GM19372 (cell line): ENCODE data around the gene SP4.

ENCODE experiments used
- ATAC-seq: cut with Tn5 transposase; IDR thresholded peaks from one replicate; pipeline ENCODE4 v1.9.1; 2021; ENCODE audit warnings: mild to moderate bottlenecking, low read depth, moderate library complexity; ENCODE audit not compliant: unreplicated experiment

The SP4 gene

GRCh38 chr7:21430575-21430954, 2.7 kb downstream of the SP4 start:
- no peak for ATAC-seq

- no peak for ATAC-seq
Observed at GRCh38 chr7:21443149-21443841, 15.4 kb downstream of the SP4 start.

DNA sequence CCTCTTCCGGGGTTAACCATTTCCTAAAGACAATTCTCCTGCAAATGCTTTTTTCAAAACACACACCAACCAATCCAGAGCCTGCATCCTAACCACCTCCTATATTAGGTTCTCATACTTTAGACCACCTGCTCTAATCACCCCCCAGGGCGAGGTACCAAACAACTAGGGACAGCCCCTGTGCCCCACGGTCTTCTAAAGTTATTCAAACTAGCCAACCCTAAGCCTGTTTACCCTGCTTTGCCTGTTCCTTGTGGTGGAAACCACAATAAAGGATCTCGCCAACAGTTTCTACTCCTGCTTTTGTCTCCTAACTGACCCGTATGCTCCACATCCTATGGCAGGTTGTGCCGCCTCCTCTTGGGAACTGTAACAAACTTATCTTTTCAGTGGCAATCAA, 21.1 kb downstream of the SP4 start:
- ATAC-seq: no peak

DNA sequence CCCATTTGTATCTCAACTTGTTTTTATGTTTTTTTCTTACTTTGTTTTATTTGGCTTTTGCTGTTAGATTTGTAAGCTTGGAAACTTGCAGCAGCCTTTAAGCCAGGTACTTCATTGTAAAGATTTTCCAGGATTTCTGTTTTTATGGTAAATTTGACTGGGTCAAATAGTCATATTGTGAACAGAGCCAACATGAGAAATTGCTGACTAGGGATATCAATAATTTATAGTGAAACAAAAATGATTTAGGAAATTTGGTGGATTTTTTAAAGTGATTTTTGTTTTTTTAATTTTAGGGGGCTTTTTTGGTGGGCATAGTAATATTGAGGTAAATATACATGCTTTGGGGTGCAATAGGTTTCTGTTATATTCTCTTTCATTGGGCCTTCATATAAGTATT, 22.2 kb downstream of the SP4 start:
- ATAC-seq: no peak

- no peak for ATAC-seq
Observed at GRCh38 chr7:21450941-21451340, 23.1 kb downstream of the SP4 start.

- no peak for ATAC-seq
Observed at GRCh38 chr7:21454182-21454581, 26.3 kb downstream of the SP4 start.

DNA sequence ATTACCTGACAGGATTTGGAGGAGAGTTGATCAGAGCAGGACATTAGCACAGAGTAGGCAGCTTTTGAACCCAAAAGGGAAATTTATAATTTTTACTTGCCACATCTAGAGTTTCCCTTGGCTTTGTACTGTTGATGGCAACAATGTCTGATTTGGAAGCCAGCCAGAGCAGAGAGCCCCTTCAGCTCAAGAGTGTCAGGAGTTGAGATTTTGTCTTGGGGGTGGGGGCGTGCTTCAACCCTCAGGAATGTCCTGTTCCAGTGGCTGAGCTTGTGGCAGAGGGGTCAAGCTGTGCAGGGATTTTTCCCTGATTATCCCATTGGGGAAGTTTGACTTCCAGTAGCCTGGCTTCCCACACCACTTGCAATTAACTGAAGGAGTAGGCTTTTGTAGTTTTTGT, 27.0 kb downstream of the SP4 start:
- ATAC-seq: no peak

- no peak for ATAC-seq
Observed at GRCh38 chr7:21461282-21461681, 33.4 kb downstream of the SP4 start.

GRCh38 chr7:21462081-21462480, 34.2 kb downstream of the SP4 start:
- ATAC-seq: no peak

- ATAC-seq: no peak
Observed at GRCh38 chr7:21463524-21463923, 35.6 kb downstream of the SP4 start.

GRCh38 chr7:21468969-21469368, 41.1 kb downstream of the SP4 start:
- ATAC-seq: no peak

DNA sequence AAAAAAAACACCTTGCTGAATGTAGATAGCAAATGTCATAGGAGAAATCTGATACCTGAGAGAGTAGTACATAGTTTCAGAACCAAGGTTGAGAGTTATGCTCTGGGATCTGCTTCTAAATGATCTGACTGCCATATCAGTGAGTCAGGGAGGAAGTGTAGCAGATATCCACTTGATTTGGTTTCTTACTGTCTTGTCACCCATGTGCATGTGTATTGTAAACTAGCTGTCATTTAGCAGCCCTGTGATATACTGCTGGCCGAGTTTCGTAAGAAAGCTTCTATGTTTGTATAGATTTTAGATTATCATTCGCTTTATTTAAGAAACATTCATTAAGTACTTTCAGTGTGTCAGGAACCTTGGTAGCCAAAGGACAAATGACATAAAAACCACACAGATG, 42.0 kb downstream of the SP4 start:
- ATAC-seq: no peak

- ATAC-seq: no peak
Observed at GRCh38 chr7:21472029-21472428, 44.1 kb downstream of the SP4 start.

DNA sequence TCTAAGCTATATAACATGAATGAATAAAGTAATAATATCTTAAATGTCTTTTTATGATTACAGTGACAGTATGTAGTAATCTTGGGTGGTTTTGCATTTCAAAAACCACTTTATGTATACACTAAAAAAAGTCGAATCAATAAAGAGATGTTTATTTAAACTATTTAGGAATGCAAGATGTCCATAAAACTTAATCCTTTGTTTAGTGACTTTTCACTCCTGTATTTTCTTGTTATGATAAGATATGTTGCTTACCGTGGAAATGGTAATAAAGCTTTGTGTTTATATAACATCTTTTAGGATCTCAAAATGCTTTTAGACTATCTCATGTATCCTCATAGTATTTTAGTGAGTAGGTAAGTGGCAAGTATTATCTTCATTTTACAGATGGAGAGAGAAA, 48.5 kb downstream of the SP4 start:
- ATAC-seq: no peak

GRCh38 chr7:21480693-21481403, 53.0 kb downstream of the SP4 start:
- no peak for ATAC-seq

- ATAC-seq: no peak
Observed at GRCh38 chr7:21486511-21486910, 58.6 kb downstream of the SP4 start.

GRCh38 chr7:21495731-21496130, 67.8 kb downstream of the SP4 start:
- ATAC-seq: no peak

DNA sequence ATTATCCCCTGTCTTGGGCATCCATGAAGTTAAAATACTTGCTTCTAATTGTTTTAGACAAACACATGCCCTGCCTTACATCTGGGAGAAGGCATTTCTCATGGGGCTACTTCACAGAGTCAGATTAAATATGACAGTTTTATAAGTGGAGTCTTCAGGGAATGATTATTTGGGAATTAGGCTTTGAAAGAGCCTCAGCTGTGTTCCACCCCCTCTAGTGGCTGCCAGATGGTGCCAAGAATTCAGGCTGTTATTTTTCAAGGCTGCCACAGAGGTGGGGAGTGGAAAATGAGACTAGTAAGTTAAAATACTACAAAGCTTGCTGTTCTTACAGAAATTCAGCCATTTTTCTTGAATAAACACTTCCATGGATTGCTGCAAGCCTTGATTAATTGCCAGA, 69.2 kb downstream of the SP4 start:
- ATAC-seq: no peak

GRCh38 chr7:21500117-21500832, 72.4 kb downstream of the SP4 start:
- no peak for ATAC-seq

DNA sequence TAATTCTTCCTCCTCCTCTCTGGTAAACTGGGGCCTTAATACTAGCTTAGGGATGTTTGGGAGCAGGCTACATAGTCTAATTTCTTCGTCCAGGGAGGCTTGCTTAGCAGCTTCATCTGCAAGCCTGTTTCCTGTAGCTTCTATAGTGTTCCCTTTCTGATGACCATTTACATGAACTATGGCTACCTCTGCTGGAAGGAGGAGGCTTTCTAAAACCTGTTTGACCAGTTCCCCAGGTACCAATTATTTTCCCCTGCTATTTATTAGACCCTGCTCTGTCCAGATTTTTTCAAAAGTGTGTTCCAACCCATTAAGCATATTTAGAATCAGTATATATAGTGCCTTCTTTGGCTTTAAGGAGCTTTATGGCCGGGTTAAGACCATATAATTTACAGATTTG, 76.1 kb downstream of the SP4 start:
- no peak for ATAC-seq

GRCh38 chr7:21507627-21508343, 79.9 kb downstream of the SP4 start:
- ATAC-seq: no peak
